ENCODE measurements around the gene TRIM44.
A peak's percentile ranks its signal among the peaks of the same experiment; 100 is the strongest.
"Not testable (repeated sequence)": the region's sequence is repeated elsewhere in the genome, so short reads cannot be mapped to it uniquely, and the experiment has no call there.

TRIM44 gene

DNA sequence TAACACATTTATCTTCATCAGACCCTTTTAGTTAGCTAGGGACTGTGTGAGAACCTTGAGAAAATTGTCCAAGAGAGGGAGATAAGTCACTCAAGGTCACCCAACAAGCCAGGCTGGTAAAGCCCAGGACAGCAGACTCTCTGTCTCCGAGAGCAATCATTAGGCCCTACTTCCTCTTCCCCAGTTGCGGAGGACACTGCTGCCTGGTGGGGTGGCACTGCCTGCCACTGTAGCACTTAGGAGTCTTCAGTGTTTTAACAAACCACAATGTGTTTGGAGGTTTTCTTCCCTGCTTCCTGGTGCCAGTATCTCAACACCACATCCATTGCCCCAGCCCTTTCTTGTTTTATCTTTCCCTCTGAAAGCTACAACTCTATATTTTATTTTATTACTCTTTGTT lies 149.2 kb downstream of the TRIM44 start:
- peak in 11 of 51 donors; percentile 4 to 37 (median 13) for DNase-seq

DNA sequence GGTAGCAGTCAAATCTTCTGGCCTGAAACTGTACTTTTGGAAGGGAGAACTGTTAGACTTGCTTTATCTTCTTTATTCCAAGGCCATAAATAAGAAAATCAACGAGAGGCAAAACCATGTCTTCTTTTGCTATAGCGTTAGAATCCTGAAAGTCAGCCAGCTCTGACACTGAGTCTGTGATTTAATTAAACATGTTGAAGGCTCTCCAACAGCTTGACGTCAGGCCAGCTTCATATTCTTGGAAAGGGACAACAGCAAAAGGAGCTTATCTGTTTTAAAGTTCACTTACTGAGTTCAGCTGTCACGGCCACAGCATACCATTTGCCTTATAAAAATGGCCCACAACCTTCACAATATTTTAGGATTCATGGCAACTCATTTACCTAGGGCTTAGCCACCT lies 150.3 kb downstream of the TRIM44 start:
- no peak for DNase-seq

DNA sequence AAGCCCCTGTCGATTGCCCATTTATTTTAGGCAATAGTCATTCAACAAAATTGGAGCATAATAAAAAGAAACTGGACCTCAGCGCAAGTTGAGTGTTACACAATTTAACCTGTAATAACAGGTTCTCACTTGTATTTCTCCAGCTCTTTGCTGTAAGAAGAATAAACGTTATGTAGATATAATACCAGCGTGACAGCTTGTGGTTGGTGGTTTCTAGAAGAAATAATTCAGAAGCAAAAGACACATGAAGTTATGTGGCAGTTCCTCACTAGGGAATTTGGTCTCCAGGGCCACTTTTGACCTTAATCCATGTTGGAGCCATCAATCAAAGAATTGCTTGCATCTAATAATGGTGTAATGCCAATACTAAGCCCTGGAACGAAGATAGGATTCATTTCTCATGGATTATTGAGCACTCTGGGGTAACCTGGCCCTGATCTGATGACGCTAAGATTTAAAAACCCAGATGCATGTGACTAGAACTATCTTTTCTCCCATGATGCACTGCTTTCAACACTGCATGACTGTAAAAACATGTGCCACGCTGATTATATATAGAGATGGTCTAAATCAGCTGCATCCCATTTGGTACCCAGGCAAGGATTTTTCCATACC lies 151.6 kb downstream of the TRIM44 start:
- no peak for DNase-seq

DNA sequence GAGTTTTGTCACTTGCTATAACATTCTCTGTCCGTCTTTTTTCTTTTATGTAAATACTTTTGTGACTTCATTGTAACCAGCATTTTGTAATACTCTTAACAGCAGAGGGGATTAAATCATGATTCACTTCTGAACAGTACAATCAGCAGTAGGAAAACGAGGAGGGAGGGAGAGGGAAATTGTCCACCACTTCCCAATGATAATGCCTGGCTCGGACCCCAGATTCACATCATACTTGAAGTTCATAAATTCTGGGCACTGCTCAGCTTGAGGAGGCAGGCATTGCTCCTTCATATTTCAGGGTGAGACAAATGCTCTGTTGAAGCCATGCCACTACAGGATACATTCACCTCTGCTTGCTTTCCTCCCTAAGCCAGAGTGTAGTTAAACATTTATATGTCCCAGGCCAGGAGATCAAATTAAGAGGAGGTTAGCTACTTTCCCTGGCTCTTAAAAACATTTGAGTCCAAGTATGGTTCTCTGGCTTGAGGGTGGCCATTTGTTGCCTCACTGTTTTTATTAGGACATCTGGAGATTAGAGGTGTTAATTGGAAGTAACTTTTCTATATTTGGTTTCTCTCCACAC lies 152.2 kb downstream of the TRIM44 start:
- DNase-seq = no peak

DNA sequence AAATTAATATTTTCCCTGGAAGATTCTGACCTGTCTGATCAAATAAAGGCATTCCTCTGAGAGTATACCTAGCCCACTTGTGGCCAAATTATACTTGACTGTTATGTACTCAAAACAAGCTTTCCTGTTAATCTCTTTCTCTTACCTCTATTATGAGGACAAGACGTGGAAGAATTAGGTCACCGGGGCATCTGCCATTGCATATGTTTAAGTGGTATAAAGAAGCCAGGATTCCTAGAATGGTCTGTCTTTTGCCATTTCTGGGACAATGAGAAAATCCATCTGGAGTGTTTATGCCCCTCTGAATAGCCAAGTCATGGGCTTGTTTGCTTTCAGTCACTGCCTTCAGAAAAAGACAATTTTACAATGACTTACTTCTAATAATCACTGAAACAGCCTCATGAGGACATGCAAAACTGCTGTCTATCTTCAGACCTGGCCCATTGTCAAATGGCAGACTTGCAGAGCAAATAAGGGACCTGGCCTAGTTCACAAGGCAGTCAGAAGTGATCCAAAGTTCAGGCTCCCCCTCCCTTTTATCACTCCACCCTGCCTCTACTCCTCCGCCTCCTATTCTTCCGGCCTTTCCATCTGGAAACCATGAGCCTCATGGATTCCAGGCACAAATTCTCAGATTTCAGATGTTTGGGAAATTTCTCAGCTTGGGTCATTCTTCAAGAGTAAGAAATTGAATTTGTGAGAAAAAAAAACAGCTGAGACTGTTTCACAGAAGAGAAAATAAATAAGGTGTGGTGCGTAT lies 153.2 kb downstream of the TRIM44 start:
- DNase-seq = no peak

DNA sequence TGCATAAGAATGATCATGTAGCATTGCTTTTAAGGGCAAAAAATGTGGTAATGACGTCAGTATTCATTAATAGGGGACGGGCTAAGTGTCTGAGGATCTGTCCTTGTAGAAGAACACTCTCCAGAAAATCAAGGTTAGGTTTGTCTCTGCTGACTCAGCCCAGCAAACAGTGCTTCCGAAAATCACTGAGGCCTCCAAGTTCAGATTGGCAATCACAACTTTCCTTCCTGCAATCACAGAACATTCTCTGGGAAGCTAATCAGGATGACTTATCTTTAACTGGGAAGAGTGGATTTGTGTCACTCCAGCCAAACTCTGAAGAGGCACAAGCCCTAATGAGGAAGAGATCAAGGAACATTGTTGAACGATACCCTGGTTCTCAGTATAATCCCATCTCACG lies 158.0 kb downstream of the TRIM44 start:
- no peak for DNase-seq

DNA sequence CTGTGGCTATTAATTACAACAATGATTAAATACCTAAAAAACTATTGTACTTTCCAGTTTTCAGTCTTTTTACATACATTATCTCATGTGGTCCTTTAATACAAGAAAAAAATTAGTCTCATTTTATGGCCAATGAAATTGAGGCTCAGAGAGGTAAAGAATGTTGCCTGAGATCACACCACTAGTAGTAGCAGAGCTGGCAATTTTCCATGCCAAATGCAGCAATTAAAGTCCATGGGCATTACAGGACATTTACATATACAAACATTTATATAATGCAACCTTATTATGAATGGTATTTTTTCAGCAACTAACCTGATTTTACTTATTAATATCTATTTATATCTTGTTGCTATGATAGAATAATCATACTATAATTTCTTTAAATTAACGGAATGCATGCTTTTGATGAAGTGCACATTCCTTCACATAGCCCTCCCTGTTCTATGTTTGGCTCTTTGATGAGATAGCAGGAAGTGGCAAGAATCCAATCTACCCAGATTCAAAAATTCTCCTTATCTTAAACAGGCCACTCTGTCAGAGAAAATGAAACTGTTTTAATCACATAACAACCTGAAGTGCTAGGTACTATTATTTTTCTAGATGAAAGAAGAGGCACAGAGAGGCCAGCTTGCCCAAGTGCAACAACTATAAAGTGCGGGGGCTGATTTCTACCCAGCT lies 160.4 kb downstream of the TRIM44 start:
- no peak for DNase-seq

DNA sequence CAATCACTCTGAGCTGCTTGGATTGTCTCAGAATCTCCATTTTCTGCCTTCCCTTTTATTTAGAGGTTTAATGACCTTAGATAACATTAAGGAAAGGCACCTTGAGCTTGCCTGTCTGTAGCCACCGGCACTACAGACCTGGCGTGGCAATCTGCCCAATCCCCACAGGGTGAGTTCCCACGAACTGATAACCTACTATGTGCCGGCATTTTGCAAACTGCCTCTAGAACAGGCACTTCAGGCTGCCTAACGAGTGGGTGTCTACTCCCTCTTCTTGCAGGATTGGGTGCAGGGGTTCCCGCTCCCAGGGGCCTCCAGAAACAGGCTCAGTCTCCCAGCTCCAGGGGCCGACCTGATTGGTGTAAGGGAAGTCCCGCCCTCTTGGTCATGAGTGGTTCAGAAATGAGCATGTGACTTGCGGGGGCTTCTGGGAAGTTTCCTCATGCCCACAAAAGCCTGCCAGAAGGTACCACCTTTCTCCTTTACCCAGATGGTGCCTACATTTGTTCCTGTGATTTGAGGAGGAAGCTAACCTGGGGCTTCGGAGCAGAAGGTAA lies 161.2 kb downstream of the TRIM44 start:
- no peak for DNase-seq

DNA sequence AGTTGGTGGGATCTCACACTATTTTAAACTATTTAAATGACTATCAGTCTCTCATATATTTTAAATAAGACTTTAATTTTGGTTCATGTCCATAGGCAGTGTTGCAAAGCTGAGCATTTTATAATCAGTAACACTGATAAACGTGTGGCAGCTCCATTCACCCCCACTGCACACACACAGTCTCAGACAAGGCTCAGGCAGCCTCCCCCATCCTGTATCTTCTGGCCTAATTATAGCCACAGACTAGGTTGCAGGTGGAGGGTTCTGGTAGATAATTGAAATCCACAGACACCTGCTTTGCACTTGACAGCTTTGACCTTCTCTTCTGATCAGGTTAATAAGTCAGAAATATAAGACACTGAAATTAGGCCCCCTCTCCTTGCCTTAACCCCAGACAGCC lies 162.8 kb downstream of the TRIM44 start:
- DNase-seq = no peak

DNA sequence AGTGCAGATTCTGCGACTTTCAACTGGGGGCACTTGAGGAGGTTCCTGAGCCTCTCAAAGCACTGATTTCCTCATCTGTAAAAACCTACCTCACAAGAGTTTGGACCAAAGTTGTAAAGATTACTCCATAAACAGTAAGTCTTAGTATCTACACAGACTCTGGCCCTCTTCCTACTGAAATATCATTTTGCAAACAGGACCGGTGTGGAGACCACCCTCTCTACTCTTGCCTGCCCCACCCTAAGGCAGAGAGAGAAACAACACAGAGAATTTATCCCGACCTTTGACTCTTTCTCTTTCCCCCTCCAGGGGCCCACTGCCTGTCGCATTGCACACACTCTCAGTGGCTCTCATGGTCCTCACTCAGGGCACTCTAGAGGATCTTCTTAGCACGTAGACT lies 163.4 kb downstream of the TRIM44 start:
- DNase-seq = no peak

DNA sequence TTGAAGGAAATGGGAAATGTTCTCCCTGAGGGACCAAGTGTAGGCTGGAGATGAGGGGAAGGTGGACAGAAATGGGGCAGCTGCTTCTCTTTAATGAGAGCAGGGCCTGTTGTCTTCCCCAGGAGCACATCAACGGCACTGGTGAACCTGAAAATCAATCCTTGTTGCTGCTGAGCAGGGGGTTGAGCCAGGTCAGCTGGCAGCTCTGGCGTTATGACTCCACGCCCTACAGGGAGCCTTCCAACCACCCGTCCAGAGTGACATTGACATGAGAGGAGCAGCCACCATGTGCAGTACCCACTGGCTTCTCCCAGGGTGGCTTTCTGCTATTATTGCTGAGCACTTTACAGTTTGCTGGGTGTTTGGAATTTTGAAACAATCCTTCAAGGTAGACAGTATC lies 164.4 kb downstream of the TRIM44 start:
- DNase-seq = no peak

DNA sequence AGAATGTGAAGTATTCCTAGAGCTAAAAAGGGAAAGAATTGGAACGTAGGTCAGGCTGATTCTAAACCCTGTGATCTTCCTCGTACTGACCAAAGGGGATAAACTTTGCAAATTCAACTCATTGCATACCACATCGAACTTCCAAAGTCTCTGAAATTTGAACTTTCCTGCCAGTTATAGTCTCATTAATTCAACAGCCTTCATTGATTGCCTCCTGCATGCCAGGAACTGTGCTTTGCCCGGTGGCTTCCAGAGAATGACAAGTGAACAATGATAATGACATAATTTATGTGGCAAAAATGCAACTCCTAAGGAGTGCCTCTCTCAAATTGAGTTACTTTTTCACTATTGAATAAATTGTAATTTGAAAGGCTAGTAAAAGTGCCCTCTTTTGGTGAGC lies 173.6 kb downstream of the TRIM44 start:
- no peak for DNase-seq

DNA sequence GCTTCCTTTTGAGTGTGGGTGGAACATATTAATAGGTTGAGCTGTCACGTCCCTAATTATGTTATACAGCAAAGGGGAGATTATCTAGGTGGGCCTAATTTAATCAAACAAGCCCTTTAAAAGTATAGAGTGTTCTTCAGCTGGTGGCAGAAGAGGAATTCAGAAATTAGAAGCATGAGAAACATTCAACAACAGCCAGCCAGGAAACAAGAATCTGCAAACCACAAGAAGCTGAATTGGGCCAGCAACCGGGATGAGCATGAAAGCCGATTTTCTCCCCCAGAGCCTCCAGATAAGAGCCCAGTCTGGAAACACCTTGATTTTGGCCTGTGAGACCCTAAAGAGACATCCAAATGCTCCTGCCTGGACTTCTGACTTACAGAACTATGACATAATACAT lies 175.5 kb downstream of the TRIM44 start:
- DNase-seq = no peak

DNA sequence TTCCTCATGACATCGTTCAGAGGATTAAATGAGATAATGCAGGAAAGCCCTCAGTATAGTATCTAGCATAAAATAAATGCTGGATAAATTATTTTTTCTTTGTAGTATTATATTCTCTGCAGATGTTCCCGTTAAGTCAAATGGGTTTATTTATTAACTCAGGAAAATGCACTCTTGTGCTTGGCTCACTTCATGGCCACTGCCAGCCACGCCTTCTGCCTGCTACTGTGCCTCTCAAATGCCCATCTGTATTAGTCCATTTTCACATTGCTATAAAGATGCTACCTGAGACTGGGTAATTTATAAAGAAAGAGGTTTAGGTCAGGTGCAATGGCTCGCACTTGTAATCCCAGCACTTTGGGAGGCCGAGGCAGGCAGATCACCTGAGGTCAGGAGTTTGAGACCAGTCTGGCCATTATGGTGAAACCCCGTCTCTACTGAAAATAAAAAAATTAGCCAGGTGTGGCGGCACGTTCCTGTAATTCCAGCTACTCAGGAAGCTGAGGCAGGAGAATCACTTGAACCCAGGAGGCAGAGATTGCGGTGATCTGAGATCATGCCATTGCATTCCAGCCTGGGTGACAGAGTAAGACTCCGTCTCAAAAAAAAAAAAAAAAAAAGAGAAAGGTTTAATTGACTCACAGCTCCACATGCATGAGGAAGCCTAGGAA lies 176.3 kb downstream of the TRIM44 start:
- DNase-seq = not testable (repeated sequence)

DNA sequence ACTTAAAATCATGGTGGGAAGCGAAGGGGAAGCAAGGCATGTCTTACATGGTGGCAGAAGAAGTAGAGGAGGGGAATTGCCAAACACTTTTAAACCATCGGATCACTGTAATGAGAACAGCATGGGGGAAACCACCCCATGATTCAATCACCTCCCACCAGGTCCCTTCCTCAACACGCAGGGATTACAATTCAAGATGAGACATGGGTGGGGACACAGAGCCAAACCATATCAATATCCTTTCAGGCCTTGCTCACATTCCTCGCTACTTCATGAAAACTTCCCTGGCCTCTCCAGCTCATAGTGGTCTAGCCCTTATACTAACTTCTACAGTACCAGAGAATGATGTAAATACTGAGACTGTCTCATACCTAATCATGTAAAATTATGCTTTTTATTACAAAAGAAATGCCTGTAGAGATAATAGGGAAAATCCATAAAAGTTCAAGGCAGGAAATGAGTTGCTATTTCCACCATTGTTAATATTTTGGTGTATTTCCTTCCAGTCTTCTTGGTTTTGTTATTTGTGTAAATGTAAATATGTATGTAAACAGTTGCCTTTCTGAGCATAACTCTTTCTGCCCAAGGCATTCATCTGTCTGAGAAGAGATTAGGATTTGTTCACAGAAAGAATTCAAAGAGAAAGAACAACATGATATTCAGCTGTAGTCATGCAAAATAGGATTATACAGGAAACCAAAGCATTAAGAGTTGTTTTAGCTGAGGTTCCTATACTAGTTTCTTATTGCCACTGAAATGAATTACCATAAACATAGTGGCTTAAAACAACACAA lies 177.0 kb downstream of the TRIM44 start:
- DNase-seq = no peak

DNA sequence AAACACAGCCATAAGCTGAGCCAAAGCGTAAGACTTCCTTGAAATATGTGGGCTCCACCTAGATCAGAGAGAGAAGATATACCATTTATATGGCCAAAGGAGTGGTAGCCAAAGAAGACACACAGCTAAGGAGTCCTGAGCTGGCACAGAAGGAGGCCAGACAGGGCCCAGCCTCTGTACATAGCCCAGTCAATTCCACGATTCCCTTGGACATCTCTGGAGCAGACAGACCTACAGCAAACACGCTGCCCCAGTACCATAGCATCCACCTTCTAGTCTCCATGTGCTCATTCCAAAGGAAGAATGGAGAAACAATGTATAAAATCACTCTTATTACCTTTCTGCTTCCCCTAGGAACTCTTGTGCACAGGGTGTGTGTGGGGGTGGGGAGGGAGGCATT lies 179.2 kb downstream of the TRIM44 start:
- no peak for DNase-seq

DNA sequence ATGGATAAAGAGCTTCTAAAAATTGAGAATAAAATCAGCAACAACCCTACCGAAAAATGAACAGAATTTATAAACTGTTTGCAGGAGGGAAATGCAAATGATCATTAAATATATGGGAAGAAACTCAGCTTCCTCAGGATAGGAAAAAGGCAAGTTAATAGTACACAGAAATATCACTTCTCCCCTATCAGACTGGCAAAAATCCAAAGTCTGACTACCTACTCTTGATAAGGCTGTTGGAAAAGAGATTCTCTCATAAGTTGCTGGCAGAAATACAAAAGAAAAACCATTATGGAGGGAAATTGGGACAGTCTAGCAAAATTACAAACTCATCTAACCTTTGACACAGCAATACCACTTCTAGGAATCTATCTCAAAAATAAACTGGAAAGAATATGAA lies 180.4 kb downstream of the TRIM44 start:
- DNase-seq = no peak

DNA sequence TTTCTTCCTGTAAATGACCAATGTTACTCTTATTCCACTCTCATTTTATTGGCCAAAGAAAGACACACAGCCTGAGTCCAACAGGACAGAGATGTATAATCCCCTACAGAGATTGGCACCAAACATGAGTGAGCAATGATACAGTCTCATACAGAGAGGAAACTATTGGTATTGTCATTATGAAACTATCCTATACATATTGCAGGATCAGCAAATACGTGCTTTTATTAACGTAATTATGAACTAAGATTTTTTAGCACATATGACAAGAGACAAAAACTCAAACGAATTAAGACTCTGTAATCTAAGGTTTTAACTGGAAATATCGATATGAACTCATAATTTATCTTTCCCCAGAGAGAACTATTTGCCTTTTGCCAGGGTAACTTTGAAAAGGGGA lies 182.0 kb downstream of the TRIM44 start:
- DNase-seq = no peak

DNA sequence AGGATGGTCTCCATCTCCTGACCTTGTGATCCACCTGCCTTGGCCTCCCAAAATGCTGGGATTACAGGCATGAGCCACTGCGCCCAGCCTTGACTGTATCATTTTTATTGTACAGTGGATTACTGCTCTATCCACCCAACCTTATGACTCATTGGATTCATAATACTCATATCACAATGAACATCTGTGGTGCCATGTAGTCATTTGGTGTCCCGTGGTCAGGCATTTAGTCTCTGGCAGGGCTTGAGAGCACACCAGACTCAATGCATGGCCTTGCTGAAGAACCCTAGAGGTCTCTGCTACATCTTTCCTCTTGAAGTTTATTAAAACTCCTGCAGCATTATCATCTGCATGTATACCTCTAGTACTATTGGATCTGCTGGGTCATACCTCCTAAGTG lies 183.3 kb downstream of the TRIM44 start:
- no peak for DNase-seq

DNA sequence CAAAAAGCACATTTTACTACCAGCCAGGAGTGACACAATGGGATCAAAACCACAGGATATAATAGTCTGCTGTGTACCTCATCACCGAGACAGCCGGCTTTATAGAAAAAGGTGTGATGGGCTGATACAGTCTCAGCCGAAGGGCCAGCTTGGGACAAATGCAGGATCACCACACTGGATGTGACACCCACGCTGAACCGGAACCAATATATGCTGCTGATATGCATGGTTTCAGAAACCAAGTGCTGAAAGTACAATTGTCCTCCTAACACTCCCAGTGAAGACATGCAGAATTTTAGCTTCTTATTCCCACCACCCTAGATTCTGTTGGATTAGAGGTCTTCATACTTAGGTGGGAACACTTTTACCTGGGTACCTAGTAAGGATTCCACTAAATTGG lies 184.3 kb downstream of the TRIM44 start:
- DNase-seq = no peak

DNA sequence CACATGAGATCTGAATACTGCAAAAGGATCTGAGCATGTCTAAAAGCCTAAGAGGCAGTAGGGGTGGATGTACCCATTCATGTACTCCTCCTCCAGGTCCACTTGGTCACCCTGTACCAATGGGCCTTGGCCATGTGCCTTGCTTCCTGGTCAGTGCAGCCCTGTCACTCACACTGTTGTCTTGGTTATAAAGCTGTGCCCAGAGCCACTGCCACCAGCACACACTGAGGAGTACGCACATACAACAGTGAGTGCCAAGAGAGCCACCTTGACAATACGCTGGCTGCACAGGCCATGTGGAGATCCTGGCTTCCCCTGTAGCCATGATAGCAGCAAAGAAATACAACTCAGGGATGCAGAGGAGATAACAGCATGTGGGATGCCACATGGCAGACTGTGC lies 184.9 kb downstream of the TRIM44 start:
- no peak for DNase-seq
